SK-N-SH (cell line): ENCODE measurements around the gene PDE4D. TPM values are rescaled to one million over a fixed set of nuclear protein-coding genes. Genes with fewer than 3 reads are reported as not detected.

Experiments used
- CTCF ChIA-PET: fragments of 300-600, 350-600 bp; formaldehyde crosslinking; extraction: SDS; loops from one replicate; lab custom pipeline; 2021; lab: Yijun Ruan, JAX
- POLR2A ChIA-PET: fragments of 350-600 bp; sonication (Branson Sonifier 250); formaldehyde crosslinking; extraction: SDS; loops from one replicate; lab custom pipeline; 2020; ENCODE audit warnings: antibody characterized with exemption, inconsistent platforms; lab: Yijun Ruan, JAX
- DNase-seq: peaks from one replicate; pipeline ENCODE4 v3.0.0; 2012
- H2AFZ ChIP-seq: fragments of 200-600 bp; sonication (generic); 2 replicates; pipeline ENCODE4 v1.8.1; 2016; ENCODE audit warnings: antibody characterized with exemption, mild to moderate bottlenecking, low read depth
- H3F3A ChIP-seq: fragments of 200-600 bp; sonication (generic); replicated peaks from 2 replicates; pipeline ENCODE3; 2016; ENCODE audit warnings: antibody characterized with exemption, mild to moderate bottlenecking; ENCODE audit not compliant: insufficient read depth
- H3K27ac ChIP-seq, 2 experiments: fragments of 200-500 bp in 1 of 2; fragments of 200-600 bp in 1 of 2; sonication (Bioruptor generic) in 1 of 2; sonication (generic), shearing (Covaris generic) in 1 of 2; 2 replicates each; pipeline versions ENCODE4 v1.5.1 to v1.6.1; 2014 to 2016; ENCODE audit warnings: low read depth in 2 of 2, inconsistent platforms in 1 of 2, low read length in 1 of 2, mild to moderate bottlenecking in 1 of 2, mixed read lengths in 1 of 2
- H3K27me3 ChIP-seq: fragments of 200-600 bp; sonication (generic), shearing (Covaris generic); 2 replicates; pipeline ENCODE4 v1.6.1; 2016; ENCODE audit warnings: mixed run types; ENCODE audit not compliant: insufficient read depth
- H3K36me3 ChIP-seq, 2 experiments: fragments of 200-500 bp in 1 of 2; fragments of 200-600 bp in 1 of 2; sonication (Bioruptor generic) in 1 of 2; sonication (generic) in 1 of 2; replicated peaks in 1 of 2; 2 replicates each; pipeline versions ENCODE3 to v1.5.1; 2014 to 2016; ENCODE audit warnings: low read length in 1 of 2, mild to moderate bottlenecking in 1 of 2; ENCODE audit not compliant: insufficient read depth in 2 of 2, control insufficient read depth in 1 of 2
- H3K4me1 ChIP-seq, 2 experiments: fragments of 200-500 bp in 1 of 2; fragments of 200-600 bp in 1 of 2; sonication (Bioruptor generic) in 1 of 2; sonication (generic), shearing (Covaris generic) in 1 of 2; 2 replicates each; pipeline versions ENCODE4 v1.5.1 to v1.6.1; 2014 to 2016; ENCODE audit warnings: low read depth in 1 of 2, low read length in 1 of 2, mixed run types in 1 of 2; ENCODE audit not compliant: insufficient read depth in 2 of 2, control insufficient read depth in 1 of 2
- H3K4me2 ChIP-seq: fragments of 200-600 bp; sonication (generic), shearing (Covaris generic); 2 replicates; pipeline ENCODE4 v1.6.1; 2017; ENCODE audit warnings: mixed run types
- H3K4me3 ChIP-seq, 2 experiments: fragments of 200-500 bp in 1 of 2; fragments of 200-600 bp in 1 of 2; sonication (Bioruptor generic) in 1 of 2; sonication (generic), shearing (Covaris generic) in 1 of 2; 2 replicates each; pipeline versions ENCODE4 v1.5.1 to v1.8.1; 2014 to 2016; ENCODE audit warnings: low read depth in 2 of 2, inconsistent platforms in 1 of 2, low read length in 1 of 2, mild to moderate bottlenecking in 1 of 2, mixed read lengths in 1 of 2, moderate library complexity in 1 of 2
- H3K79me2 ChIP-seq: fragments of 200-600 bp; sonication (generic); 2 replicates; pipeline ENCODE4 v1.8.1; 2017; ENCODE audit warnings: mild to moderate bottlenecking; ENCODE audit not compliant: insufficient read depth
- H3K9ac ChIP-seq: fragments of 200-600 bp; sonication (generic); 2 replicates; pipeline ENCODE4 v1.6.1; 2017; ENCODE audit warnings: mixed run types
- H3K9me2 ChIP-seq: fragments of 200-600 bp; sonication (generic); 2 replicates; pipeline ENCODE4 v1.6.1; 2017; ENCODE audit warnings: mixed run types
- H3K9me3 ChIP-seq: fragments of 200-600 bp; sonication (generic); 2 replicates; pipeline ENCODE4 v1.6.1; 2017; ENCODE audit warnings: mixed run types, mild to moderate bottlenecking, moderate library complexity
- H4K20me1 ChIP-seq: fragments of 200-600 bp; sonication (generic); 2 replicates; pipeline ENCODE4 v1.6.1; 2017; ENCODE audit warnings: mild to moderate bottlenecking, mixed run types; ENCODE audit not compliant: insufficient read depth
- CHD2 ChIP-seq: fragments of 150-350 bp; IDR thresholded peaks from 2 replicates; pipeline ENCODE4 v1.6.1; 2018; ENCODE audit warnings: low read length; ENCODE audit not compliant: partially characterized antibody
- EZH2phosphoT487 ChIP-seq: fragments of 200-600 bp; sonication (generic); IDR thresholded peaks from 2 replicates; pipeline ENCODE4 v1.6.1; 2017; ENCODE audit warnings: low read depth, mixed run types, mild to moderate bottlenecking, antibody characterized with exemption, moderate library complexity, borderline replicate concordance
- FOSL2 ChIP-seq: IDR thresholded peaks from 2 replicates; pipeline ENCODE4 v1.4.0; 2012; ENCODE audit warnings: low read depth, mild to moderate bottlenecking, moderate library complexity, borderline replicate concordance
- FOXJ3 ChIP-seq: sonication (generic); formaldehyde crosslinking; IDR thresholded peaks from 2 replicates; pipeline ENCODE4 v1.5.1; 2020; ENCODE audit warnings: mild to moderate bottlenecking, missing genetic modification reagents
- FOXM1 ChIP-seq: IDR thresholded peaks from 2 replicates; pipeline ENCODE4 v1.4.0; 2012; ENCODE audit warnings: low read depth, mild to moderate bottlenecking
- GABPA ChIP-seq: IDR thresholded peaks from 2 replicates; pipeline ENCODE4 v1.4.0; 2012; ENCODE audit warnings: low read depth, mild to moderate bottlenecking
- MXI1 ChIP-seq: IDR thresholded peaks from 2 replicates; pipeline ENCODE4 v1.6.1; 2012; ENCODE audit warnings: mild to moderate bottlenecking, low read depth, low read length, improper control_type of control experiment
- NRF1 ChIP-seq: IDR thresholded peaks from 2 replicates; pipeline ENCODE4 v1.6.1; 2012; ENCODE audit warnings: low read depth, mild to moderate bottlenecking, low read length
- POLR2AphosphoS5 ChIP-seq: IDR thresholded peaks from 2 replicates; pipeline ENCODE4 v1.6.1; 2012; ENCODE audit warnings: low read depth, low read length
- RCOR1 ChIP-seq: fragments of 150-350 bp; IDR thresholded peaks from 2 replicates; pipeline ENCODE4 v1.6.1; 2017; ENCODE audit warnings: antibody characterized with exemption, low read length
- SMC3 ChIP-seq: IDR thresholded peaks from 2 replicates; pipeline ENCODE4 v1.6.1; 2012; ENCODE audit warnings: low read depth, low read length, improper control_type of control experiment
- TAF1 ChIP-seq: IDR thresholded peaks from 2 replicates; pipeline ENCODE4 v1.6.1; 2012; ENCODE audit warnings: low read depth, mild to moderate bottlenecking, low read length, moderate library complexity, borderline replicate concordance
- TEAD4 ChIP-seq: IDR thresholded peaks from 2 replicates; pipeline ENCODE4 v1.4.0; 2012; ENCODE audit warnings: mild to moderate bottlenecking, borderline replicate concordance; ENCODE audit not compliant: insufficient read depth
- YY1 ChIP-seq: IDR thresholded peaks from 2 replicates; pipeline ENCODE4 v1.4.0; 2012; ENCODE audit warnings: low read depth, mild to moderate bottlenecking
- WGBS: methylation state at CpG from one replicate; pipeline ENCODE4 v1.1.6; 2017; ENCODE audit warnings: low lambda C conversion rate; 5-methylcytosine and 5-hydroxymethylcytosine counted together
- polyA plus RNA-seq, 3 experiments: library from polyadenylated mRNA; depleted of rRNA; stranded (reverse); fragments of >200 nt; gene quantifications; 2 replicates each; pipeline ENCODE4 v1.2.3, GENCODE V29; 2012
- TF ChIP-seq, protein P1 (sequence below): IDR thresholded peaks from 2 replicates; pipeline ENCODE4 v1.4.0; 2012; ENCODE audit warnings: low read depth
- TF ChIP-seq, protein P2 (sequence below): IDR thresholded peaks from 2 replicates; pipeline ENCODE4 v1.6.1; 2012; ENCODE audit warnings: mild to moderate bottlenecking, low read depth, low read length, moderate library complexity
- TF ChIP-seq, protein P3 (sequence below): fragments of 150-350 bp; IDR thresholded peaks from 2 replicates; pipeline ENCODE4 v1.6.1; 2017; ENCODE audit warnings: antibody characterized with exemption, low read length, low read depth, borderline replicate concordance
- TF ChIP-seq, protein P4 (sequence below): IDR thresholded peaks from 2 replicates; pipeline ENCODE4 v1.4.0; 2012; ENCODE audit warnings: low read depth, borderline replicate concordance

The PDE4D gene
- polyA plus RNA-seq, 1 of the 3 experiments (the other 2 are of a cell fraction) = 2.4 TPM

DNA sequence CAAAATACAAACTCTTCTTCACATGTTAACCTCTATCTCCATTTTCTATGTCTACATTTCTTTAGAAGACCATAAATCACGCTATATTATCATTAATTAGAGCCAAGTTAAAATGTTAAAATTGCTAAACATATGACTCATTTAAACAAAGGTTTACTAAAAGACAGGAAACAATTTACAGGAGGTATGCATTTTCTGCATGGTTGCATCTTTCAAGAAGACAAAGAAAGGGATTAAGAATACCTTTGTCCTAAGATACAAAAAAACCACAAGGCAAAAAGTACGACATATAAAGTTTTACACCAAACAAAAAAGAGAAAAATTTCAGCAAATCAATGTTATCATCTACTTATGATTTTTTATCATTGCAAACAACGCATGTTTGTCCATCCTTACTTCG lies 324.4 kb downstream of the PDE4D start:
- ChIA-PET POLR2A (no interaction called here), CTCF (interaction anchor here (0.9 kb wide), 1 partner anchor 14 kb away, joined by 6 read pairs; no protein-coding TSS in a partner anchor)
- no peaks in the 10 kb centered on the region for H4K20me1 ChIP-seq
- no peaks in the 10 kb centered on the region for H3K4me1 ChIP-seq
- no peak overlapping the region for H2AFZ ChIP-seq
- H3K79me2 ChIP-seq = no peaks in the 10 kb centered on the region
- H3F3A ChIP-seq = peaks cover 3% of the 10 kb centered on the region
- H3K9ac ChIP-seq = no peak overlapping the region
- H3K4me3 ChIP-seq = no peak overlapping the region
- H3K9me3 ChIP-seq = no peaks in the 10 kb centered on the region
- TF ChIP-seq RCOR1 (no peak), POLR2AphosphoS5 (no peak)
- no peak overlapping the region for H3K4me2 ChIP-seq
- no peak for DNase-seq
- no peaks in the 10 kb centered on the region for H3K27me3 ChIP-seq
- H3K9me2 ChIP-seq = no peaks in the 10 kb centered on the region
- no peak overlapping the region for H3K27ac ChIP-seq
- 93% methylated on average over 4 of the region's 4 CpGs for WGBS
- H3K36me3 ChIP-seq = no peaks in the 10 kb centered on the region

DNA sequence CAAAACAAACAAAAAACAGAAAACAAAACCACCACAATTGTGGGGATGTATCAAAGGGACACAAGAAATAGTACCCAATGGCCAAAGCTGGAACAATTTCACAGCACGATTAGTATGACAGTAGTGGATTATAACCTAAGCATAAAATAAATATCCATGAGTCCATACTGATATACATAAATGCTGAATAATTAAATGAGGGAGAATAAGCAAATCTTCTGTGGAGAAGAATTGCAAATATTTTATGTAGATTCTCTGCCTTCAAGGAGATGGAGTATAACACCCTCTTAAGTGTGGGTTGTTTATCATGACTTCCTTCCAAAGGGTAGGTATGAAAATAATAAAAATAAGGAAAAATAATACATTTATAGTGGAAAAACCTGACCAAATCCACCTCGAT lies 325.4 kb downstream of the PDE4D start:
- Histone ChIP-seq H3K9ac (no peak overlapping the region), H2AFZ (no peak overlapping the region), H4K20me1 (no peaks in the 10 kb centered on the region), H3K27ac (no peak overlapping the region), H3K4me2 (no peak overlapping the region), H3K4me1 (peaks cover 0 to 3% of the 10 kb centered on the region in 2 experiments; a peak in 2 of 4 replicates), H3K27me3 (no peaks in the 10 kb centered on the region), H3K9me2 (no peaks in the 10 kb centered on the region), H3K4me3 (no peak overlapping the region), H3K36me3 (no peaks in the 10 kb centered on the region), H3F3A (peaks cover 3% of the 10 kb centered on the region), H3K9me3 (no peaks in the 10 kb centered on the region), H3K79me2 (no peaks in the 10 kb centered on the region)
- CTCF ChIA-PET = no interaction called here
- DNase-seq = no peak
- POLR2A ChIA-PET = no interaction called here
- 88% methylated on average over 2 of the region's 2 CpGs for WGBS
- TF ChIP-seq, protein P1, sequence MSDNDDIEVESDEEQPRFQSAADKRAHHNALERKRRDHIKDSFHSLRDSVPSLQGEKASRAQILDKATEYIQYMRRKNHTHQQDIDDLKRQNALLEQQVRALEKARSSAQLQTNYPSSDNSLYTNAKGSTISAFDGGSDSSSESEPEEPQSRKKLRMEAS = no peak
- TF ChIP-seq, protein P2, sequence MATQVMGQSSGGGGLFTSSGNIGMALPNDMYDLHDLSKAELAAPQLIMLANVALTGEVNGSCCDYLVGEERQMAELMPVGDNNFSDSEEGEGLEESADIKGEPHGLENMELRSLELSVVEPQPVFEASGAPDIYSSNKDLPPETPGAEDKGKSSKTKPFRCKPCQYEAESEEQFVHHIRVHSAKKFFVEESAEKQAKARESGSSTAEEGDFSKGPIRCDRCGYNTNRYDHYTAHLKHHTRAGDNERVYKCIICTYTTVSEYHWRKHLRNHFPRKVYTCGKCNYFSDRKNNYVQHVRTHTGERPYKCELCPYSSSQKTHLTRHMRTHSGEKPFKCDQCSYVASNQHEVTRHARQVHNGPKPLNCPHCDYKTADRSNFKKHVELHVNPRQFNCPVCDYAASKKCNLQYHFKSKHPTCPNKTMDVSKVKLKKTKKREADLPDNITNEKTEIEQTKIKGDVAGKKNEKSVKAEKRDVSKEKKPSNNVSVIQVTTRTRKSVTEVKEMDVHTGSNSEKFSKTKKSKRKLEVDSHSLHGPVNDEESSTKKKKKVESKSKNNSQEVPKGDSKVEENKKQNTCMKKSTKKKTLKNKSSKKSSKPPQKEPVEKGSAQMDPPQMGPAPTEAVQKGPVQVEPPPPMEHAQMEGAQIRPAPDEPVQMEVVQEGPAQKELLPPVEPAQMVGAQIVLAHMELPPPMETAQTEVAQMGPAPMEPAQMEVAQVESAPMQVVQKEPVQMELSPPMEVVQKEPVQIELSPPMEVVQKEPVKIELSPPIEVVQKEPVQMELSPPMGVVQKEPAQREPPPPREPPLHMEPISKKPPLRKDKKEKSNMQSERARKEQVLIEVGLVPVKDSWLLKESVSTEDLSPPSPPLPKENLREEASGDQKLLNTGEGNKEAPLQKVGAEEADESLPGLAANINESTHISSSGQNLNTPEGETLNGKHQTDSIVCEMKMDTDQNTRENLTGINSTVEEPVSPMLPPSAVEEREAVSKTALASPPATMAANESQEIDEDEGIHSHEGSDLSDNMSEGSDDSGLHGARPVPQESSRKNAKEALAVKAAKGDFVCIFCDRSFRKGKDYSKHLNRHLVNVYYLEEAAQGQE = no peak
- no peak for TF ChIP-seq GABPA
- no peak for TF ChIP-seq YY1
- no peak for TF ChIP-seq FOXM1
- TF ChIP-seq, protein P3, sequence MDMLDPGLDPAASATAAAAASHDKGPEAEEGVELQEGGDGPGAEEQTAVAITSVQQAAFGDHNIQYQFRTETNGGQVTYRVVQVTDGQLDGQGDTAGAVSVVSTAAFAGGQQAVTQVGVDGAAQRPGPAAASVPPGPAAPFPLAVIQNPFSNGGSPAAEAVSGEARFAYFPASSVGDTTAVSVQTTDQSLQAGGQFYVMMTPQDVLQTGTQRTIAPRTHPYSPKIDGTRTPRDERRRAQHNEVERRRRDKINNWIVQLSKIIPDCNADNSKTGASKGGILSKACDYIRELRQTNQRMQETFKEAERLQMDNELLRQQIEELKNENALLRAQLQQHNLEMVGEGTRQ = no peak
- TF ChIP-seq MXI1 = no peak
- TF ChIP-seq CHD2 = no peak
- no peak for TF ChIP-seq TAF1
- TF ChIP-seq NRF1 = no peak
- TF ChIP-seq, protein P4, sequence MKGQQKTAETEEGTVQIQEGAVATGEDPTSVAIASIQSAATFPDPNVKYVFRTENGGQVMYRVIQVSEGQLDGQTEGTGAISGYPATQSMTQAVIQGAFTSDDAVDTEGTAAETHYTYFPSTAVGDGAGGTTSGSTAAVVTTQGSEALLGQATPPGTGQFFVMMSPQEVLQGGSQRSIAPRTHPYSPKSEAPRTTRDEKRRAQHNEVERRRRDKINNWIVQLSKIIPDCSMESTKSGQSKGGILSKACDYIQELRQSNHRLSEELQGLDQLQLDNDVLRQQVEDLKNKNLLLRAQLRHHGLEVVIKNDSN = no peak
- no peak for TF ChIP-seq FOXJ3 (CRISPR knock-in tag)
- no peak for TF ChIP-seq EZH2phosphoT487
- TF ChIP-seq TEAD4 = no peak
- TF ChIP-seq FOSL2 = no peak
- TF ChIP-seq SMC3 = no peak
